Measurements from ENCODE around the gene U2SURP. TPM values are rescaled to one million over a fixed set of nuclear protein-coding genes. Genes with fewer than 3 reads are reported as not detected.

U2SURP gene
- total RNA-seq, 1 experiment from 2014 or later, result 275 TPM

DNA sequence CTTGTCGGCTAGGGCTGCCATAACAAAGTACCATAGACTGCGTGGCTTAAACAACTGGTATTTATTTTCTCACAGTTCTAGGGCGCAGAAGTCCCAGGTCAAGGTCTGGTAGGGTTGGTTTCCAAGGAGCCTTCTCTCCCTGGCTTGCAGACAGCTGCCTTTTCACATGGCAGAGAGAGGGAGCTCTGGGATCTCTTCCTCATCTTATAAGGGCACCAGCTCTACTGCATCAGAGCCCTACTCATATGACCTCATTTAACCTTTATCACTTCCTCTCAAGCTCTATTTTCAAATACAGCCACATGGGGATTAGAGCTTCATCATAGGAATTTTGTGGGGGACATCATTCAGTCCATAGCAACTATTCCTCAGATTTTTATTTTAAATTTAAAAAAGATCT lies 20.3 kb upstream of the U2SURP start:
- CTCF ChIA-PET, result no interaction called here
- intact Hi-C loops (cut with micrococcal nuclease; ENCODE audit: unreplicated experiment), result no loop called here
- no peak overlapping the region for H3K27ac Mint-ChIP-seq (ENCODE audit: unreplicated experiment)
- H3K4me3 Mint-ChIP-seq (ENCODE audit: low read depth, unreplicated experiment), result no peak overlapping the region
- peaks cover 10% of the 10 kb centered on the region for H3K4me1 Mint-ChIP-seq (ENCODE audit: low read depth, unreplicated experiment)
- peaks cover 15% of the 10 kb centered on the region for H3K27me3 Mint-ChIP-seq (ENCODE audit: unreplicated experiment)
- H3K36me3 Mint-ChIP-seq (ENCODE audit: insufficient read depth, unreplicated experiment), result no peaks in the 10 kb centered on the region
- BruUV-seq (replicated peaks), result no TSS peak
- no peak for DNase-seq
- H3K9me3 Mint-ChIP-seq (ENCODE audit: low read depth, unreplicated experiment), result no peaks in the 10 kb centered on the region
- TF ChIP-seq, protein P1, sequence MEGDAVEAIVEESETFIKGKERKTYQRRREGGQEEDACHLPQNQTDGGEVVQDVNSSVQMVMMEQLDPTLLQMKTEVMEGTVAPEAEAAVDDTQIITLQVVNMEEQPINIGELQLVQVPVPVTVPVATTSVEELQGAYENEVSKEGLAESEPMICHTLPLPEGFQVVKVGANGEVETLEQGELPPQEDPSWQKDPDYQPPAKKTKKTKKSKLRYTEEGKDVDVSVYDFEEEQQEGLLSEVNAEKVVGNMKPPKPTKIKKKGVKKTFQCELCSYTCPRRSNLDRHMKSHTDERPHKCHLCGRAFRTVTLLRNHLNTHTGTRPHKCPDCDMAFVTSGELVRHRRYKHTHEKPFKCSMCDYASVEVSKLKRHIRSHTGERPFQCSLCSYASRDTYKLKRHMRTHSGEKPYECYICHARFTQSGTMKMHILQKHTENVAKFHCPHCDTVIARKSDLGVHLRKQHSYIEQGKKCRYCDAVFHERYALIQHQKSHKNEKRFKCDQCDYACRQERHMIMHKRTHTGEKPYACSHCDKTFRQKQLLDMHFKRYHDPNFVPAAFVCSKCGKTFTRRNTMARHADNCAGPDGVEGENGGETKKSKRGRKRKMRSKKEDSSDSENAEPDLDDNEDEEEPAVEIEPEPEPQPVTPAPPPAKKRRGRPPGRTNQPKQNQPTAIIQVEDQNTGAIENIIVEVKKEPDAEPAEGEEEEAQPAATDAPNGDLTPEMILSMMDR (IDR thresholded peaks at IDR 0.05; ENCODE audit: unreplicated experiment), result no peak

DNA sequence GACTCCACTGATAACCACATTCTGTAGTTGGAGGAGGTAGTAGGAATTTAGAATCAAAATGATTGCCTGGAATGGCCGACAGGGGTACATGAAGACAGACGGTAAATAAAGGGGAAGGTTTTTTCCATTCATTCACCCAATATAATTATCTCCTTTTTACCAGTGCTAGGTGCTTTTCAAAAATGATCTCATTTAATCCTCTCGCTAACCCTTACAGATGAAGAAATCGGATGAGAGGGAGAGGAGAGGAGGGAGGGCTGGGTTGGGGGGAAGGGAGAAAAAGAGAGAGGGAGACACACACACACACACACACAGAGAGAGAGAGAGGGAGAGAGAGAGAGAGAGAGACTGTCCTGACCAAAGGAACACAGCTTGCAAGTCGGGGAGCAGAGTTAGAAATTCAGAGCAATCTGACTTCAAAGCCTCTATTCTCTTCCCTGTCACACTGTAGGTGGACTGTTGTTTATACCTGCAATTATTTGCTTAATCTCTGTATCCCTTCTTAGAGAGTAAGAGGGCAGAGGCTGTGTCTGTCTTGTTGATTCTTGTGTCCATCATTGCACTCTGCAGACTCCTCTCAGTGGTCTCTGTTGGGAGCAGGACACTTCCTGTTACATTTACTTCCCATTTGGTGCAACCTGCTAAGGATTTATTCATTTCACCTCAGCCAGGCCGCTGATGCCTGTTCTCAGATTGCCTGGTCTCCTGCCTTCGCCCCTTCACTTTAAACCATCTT lies 19.2 kb upstream of the U2SURP start:
- no peak overlapping the region for H3K4me3 Mint-ChIP-seq (ENCODE audit: low read depth, unreplicated experiment)

DNA sequence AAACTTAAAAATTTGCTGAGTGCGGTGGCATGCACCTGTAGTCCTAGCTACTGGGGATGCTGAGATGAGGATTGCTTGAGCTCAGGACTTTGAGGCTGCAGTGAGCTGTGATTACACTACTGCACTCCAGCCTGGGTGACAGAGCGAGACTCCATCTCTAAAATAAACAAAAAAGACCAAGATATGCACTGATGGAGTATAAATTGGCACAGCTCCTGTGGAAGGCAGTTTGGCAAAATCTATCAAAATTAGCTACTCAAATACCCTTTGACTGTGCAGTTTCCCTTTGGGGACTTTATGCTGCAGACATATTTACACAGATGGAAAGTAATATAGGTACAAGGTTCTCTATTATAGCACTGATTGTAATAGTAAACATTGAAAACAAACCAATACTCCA lies 18.1 kb upstream of the U2SURP start:
- intact Hi-C loops (cut with micrococcal nuclease; ENCODE audit: unreplicated experiment), result no loop called here
- no TSS peak for BruUV-seq (replicated peaks)

More for the DNA sequence above, 19.2 kb upstream of the U2SURP start:
- TF ChIP-seq, protein P1 (IDR thresholded peaks at IDR 0.05; ENCODE audit: unreplicated experiment), result no peak
- H3K36me3 Mint-ChIP-seq (ENCODE audit: insufficient read depth, unreplicated experiment), result no peaks in the 10 kb centered on the region
- intact Hi-C loops (cut with micrococcal nuclease; ENCODE audit: unreplicated experiment), result no loop called here
- H3K9me3 Mint-ChIP-seq (ENCODE audit: low read depth, unreplicated experiment), result no peaks in the 10 kb centered on the region
- DNase-seq, result no peak
- no peak overlapping the region for H3K27ac Mint-ChIP-seq (ENCODE audit: unreplicated experiment)
- no peaks in the 10 kb centered on the region for H3K4me1 Mint-ChIP-seq (ENCODE audit: low read depth, unreplicated experiment)
- no TSS peak for BruUV-seq (replicated peaks)
- H3K27me3 Mint-ChIP-seq (ENCODE audit: unreplicated experiment), result peaks cover 15% of the 10 kb centered on the region
- CTCF ChIA-PET, result interaction anchor here (0.5 kb wide), 1 partner anchor 36 kb away, joined by 4 read pairs; no protein-coding TSS in a partner anchor

DNA sequence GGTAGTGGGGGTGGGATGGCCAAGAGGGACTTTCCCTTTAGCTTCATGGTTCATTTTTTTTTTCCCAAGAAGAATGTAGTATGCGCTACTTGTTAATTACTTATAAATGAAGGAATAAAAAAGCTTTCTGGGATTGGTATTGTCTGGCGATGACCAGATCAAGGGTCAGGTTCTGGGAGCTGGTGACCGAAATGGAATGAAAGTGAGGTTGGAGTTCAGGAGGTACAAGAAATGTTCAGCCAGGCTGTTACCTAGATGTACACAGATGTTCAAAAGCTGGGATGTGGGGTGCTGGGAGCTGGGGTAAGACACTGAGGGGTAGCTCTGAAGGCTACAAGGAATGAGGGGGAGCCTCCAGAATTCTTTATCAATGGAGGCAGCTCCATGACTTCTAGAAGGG lies 17.1 kb upstream of the U2SURP start:
- no peaks in the 10 kb centered on the region for H3K4me1 Mint-ChIP-seq (ENCODE audit: low read depth, unreplicated experiment)
- intact Hi-C loops (cut with micrococcal nuclease; ENCODE audit: unreplicated experiment), result no loop called here
- CTCF ChIA-PET, result interaction anchor here (0.8 kb wide), 1 partner anchor 248 kb away, joined by 3 read pairs; no protein-coding TSS in a partner anchor
- BruUV-seq (replicated peaks), result no TSS peak
- H3K36me3 Mint-ChIP-seq (ENCODE audit: insufficient read depth, unreplicated experiment), result no peaks in the 10 kb centered on the region
- H3K9me3 Mint-ChIP-seq (ENCODE audit: low read depth, unreplicated experiment), result no peaks in the 10 kb centered on the region
- no peak overlapping the region for H3K4me3 Mint-ChIP-seq (ENCODE audit: low read depth, unreplicated experiment)
- no peak for DNase-seq
- TF ChIP-seq, protein P1 (IDR thresholded peaks at IDR 0.05; ENCODE audit: unreplicated experiment), result no peak
- H3K27me3 Mint-ChIP-seq (ENCODE audit: unreplicated experiment), result peaks cover 15% of the 10 kb centered on the region
- no peak overlapping the region for H3K27ac Mint-ChIP-seq (ENCODE audit: unreplicated experiment)

More for the DNA sequence above, 18.1 kb upstream of the U2SURP start:
- CTCF ChIA-PET, result interaction anchor here (0.6 to 1.1 kb wide), 2 partner anchors 9 to 45 kb away, joined by 3 read pairs; no protein-coding TSS in a partner anchor
- no peaks in the 10 kb centered on the region for H3K36me3 Mint-ChIP-seq (ENCODE audit: insufficient read depth, unreplicated experiment)
- no peaks in the 10 kb centered on the region for H3K4me1 Mint-ChIP-seq (ENCODE audit: low read depth, unreplicated experiment)
- no peak overlapping the region for H3K4me3 Mint-ChIP-seq (ENCODE audit: low read depth, unreplicated experiment)
- TF ChIP-seq, protein P1 (IDR thresholded peaks at IDR 0.05; ENCODE audit: unreplicated experiment), result no peak
- H3K27me3 Mint-ChIP-seq (ENCODE audit: unreplicated experiment), result peaks cover 15% of the 10 kb centered on the region
- no peak overlapping the region for H3K27ac Mint-ChIP-seq (ENCODE audit: unreplicated experiment)
- H3K9me3 Mint-ChIP-seq (ENCODE audit: low read depth, unreplicated experiment), result no peaks in the 10 kb centered on the region
- DNase-seq, result no peak

Data from Calu3 (cell line).